ENCODE measurements around the gene CXCR4.

Gene CXCR4

DNA sequence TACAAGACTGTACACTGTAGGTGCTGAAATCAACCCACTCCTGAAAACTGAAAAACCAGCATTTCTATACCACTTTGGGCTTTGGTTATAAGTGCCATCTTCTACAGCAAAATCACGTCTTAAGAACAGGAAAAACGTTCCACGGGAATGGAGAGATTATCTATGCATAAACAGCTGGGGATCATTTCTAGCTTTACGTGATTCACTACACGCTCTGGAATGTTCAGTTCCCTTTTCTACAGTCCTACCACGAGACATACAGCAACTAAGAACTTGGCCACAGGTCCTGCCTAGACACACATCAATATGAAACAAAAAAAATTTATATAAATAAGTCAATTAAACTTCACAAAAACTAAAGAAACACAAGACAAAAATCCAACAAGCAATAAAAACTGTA lies 3.6 kb downstream of the CXCR4 start:
- DNase-seq (ENCODE audit: low read depth): no peak
- no peak overlapping the region for H3K4me3 ChIP-seq (ENCODE audit: low read length)

DNA sequence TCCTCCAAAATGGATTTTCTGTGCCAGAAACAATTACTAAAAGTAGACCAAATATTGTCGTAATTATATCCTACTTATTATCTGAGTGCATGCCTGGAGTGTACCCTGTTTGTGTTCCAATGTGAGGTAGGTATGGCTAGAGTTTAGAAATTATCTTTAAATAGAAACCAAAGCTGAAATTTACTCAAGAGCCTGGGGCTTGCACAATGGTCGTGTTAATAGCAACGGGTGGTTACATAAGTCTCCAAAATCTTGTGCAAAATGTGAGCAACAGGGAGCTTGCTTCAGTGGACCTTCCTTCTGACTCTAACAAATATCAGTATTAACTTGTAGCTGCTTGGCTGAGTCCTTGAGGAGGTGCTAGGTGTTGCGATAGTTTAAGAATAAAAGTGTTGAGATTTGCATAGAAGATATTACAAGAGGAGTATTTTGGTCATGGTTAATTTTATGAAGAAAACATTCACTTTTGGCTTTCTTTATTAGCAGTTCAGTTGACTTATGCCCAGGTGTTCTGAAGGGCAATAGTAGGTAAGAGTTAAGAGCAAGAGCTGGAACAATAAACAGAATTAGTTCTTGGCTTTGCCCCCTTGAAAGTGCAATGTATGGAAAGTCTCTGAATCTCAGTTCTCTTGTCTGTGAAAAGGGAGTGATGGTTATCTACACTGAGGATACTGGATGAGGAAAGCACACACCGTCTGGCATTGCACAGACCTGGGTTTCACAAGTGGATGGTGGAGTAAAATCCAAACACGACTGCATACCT lies 4.6 kb downstream of the CXCR4 start:
- no peak for TF ChIP-seq CTCF (conservative IDR thresholded peaks at IDR 0.05; ENCODE audit: low read length)
- no peak overlapping the region for H3K4me3 ChIP-seq (ENCODE audit: low read length)
- no peak for DNase-seq (ENCODE audit: low read depth)

More for the DNA sequence above, 3.6 kb downstream of the CXCR4 start:
- TF ChIP-seq CTCF (conservative IDR thresholded peaks at IDR 0.05; ENCODE audit: low read length): no peak

GRCh38 chr2:136112317-136113208 lies 5.4 kb downstream of the CXCR4 start:
- no peak for DNase-seq (ENCODE audit: low read depth)
- TF ChIP-seq CTCF (conservative IDR thresholded peaks at IDR 0.05; ENCODE audit: low read length): no peak
- H3K4me3 ChIP-seq (ENCODE audit: low read length): no peak overlapping the region

DNA sequence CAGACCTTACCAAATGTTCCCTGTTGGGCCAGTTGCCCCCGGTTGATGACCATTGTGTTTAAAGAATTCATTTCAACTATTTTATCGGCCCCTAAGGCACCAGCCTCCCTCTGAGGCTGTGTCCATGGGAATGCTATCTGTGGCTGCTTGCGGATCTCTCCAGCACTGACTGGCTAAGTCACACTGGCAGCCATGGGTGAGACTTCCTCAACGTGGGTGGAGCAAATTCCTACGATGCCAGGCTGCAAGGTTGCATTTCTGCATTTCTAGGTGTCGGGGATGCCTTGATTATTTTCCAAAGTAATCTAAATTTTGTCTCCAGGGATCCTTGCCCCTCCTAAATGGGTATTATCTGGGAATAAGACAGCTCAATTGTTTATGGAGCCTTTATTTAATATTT lies 6.2 kb downstream of the CXCR4 start:
- DNase-seq (ENCODE audit: low read depth): no peak
- no peak overlapping the region for H3K4me3 ChIP-seq (ENCODE audit: low read length)
- no peak for TF ChIP-seq CTCF (conservative IDR thresholded peaks at IDR 0.05; ENCODE audit: low read length)

DNA sequence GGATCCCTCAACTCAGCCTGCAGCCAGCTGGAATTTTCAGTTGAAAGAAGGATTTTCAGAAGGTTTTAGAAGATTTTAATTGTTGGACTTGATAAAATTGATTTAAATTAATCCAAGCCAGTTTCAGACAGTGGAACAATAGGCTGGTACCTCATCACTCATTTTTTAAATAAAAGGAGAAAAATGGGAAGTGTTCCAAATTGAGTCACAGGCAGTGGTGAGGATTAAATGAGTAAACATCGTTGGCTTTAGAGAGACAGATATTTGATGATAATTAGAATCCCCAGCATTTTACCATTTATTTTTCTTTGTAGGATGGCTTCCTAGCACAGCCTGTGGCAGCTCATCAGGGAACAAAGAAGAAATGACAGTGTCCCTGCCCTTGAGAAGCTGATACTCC lies 7.4 kb downstream of the CXCR4 start:
- H3K4me3 ChIP-seq (ENCODE audit: low read length): no peak overlapping the region
- DNase-seq (ENCODE audit: low read depth): no peak
- no peak for TF ChIP-seq CTCF (conservative IDR thresholded peaks at IDR 0.05; ENCODE audit: low read length)

DNA sequence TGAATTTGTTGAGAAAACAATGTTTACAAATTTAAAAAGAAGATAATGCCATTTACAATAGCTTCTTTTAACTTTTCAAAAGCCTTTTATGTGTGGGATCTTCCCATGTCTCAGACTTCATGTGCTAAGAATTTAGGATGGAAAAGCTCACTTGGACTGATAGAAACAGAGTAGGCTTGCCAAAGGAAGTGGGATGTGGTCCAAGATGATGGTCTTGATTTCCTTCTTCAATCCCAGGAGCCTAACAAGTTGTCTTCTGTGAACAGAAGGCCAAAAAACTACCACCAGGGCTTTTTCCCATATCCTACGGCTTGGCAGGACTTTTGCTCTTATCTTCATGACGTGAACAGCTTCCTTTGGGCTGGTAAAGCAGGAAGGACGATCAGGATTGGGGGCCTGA lies 9.5 kb downstream of the CXCR4 start:
- no peak for DNase-seq (ENCODE audit: low read depth)
- no peak overlapping the region for H3K4me3 ChIP-seq (ENCODE audit: low read length)
- no peak for TF ChIP-seq CTCF (conservative IDR thresholded peaks at IDR 0.05; ENCODE audit: low read length)
